Adipocyte (in vitro differentiated cells): Measurements from ENCODE around the gene HMGXB3.
"Not testable (repeated sequence)": the region's sequence is repeated elsewhere in the genome, so short reads cannot be mapped to it uniquely, and the experiment has no call there.

Experiments
- DNase-seq: peaks from one replicate; pipeline ENCODE4 v3.0.0-alpha.2; 2015; ENCODE audit warnings: low read depth
- H3K27me3 ChIP-seq: replicated peaks from 2 replicates; pipeline ENCODE4 v1.7.0; 2013; ENCODE audit warnings: mild to moderate bottlenecking, low read length, moderate library complexity; ENCODE audit not compliant: control insufficient read depth, insufficient read depth
- H3K36me3 ChIP-seq: 2 replicates; pipeline ENCODE4 v1.7.0; 2013; ENCODE audit warnings: low read length, mild to moderate bottlenecking, moderate library complexity; ENCODE audit not compliant: control insufficient read depth, insufficient read depth, severe bottlenecking
- H3K4me1 ChIP-seq: 2 replicates; pipeline ENCODE4 v1.7.0; 2013; ENCODE audit warnings: mild to moderate bottlenecking, low read length, moderate library complexity; ENCODE audit not compliant: control insufficient read depth, insufficient read depth
- H3K4me3 ChIP-seq: 2 replicates; pipeline ENCODE4 v1.7.0; 2013; ENCODE audit warnings: mild to moderate bottlenecking, low read length, moderate library complexity
- H3K9ac ChIP-seq: 2 replicates; pipeline ENCODE4 v1.7.0; 2013; ENCODE audit warnings: mild to moderate bottlenecking, low read length, moderate library complexity
- H3K9me3 ChIP-seq: 2 replicates; pipeline ENCODE4 v1.7.0; 2013; ENCODE audit warnings: mild to moderate bottlenecking, low read length, moderate library complexity; ENCODE audit not compliant: control insufficient read depth

The HMGXB3 gene

DNA sequence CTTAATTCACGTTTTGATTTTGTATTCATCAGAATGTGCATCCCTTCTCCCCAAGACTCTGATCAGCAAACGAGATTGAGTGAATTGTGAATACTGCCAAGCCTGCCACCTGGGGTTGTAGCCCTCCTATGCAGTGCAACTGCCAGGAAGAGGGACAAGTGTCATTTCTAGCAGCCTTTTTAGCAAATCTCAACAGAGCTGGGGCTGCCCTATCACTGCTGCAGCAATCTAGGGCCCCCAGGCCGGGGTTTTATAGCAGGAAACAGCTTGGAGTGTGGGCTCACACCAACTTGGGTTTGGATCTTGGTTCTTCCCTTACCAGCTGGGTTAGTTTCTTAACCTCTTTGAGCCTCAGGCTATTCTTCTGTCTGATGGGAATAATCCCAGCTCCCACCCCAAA lies 81.8 kb downstream of the HMGXB3 start:
- no peak overlapping the region for H3K9ac ChIP-seq
- H3K9me3 ChIP-seq, result no peaks in the 10 kb centered on the region
- no peak overlapping the region for H3K4me3 ChIP-seq
- H3K4me1 ChIP-seq, result no peaks in the 10 kb centered on the region
- no peaks in the 10 kb centered on the region for H3K36me3 ChIP-seq
- DNase-seq, result no peak
- H3K27me3 ChIP-seq, result peaks cover 22% of the 10 kb centered on the region

DNA sequence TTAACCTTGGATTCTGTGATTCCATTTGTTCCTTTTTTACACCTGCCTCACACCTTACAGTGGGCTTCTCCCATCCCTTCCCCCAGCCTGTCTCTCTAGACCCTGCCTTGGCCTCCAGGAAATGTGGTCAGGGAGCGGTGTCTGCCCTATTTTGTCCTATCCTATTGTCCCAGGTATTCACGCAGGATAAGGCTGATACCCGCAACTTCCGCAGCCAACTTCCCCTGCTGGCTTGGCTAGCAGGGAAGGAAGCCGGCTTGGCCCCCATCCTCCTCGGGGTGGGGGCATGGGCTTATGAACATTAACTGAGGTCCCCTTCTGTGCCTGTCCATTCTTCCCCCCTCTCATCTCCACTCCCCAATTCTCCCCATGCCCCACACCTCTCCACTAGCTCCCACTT lies 82.3 kb downstream of the HMGXB3 start:
- Histone ChIP-seq H3K9me3 (no peaks in the 10 kb centered on the region), H3K4me1 (no peaks in the 10 kb centered on the region), H3K27me3 (peaks cover 22% of the 10 kb centered on the region), H3K36me3 (no peaks in the 10 kb centered on the region), H3K4me3 (no peak overlapping the region), H3K9ac (no peak overlapping the region)
- DNase-seq, result no peak

DNA sequence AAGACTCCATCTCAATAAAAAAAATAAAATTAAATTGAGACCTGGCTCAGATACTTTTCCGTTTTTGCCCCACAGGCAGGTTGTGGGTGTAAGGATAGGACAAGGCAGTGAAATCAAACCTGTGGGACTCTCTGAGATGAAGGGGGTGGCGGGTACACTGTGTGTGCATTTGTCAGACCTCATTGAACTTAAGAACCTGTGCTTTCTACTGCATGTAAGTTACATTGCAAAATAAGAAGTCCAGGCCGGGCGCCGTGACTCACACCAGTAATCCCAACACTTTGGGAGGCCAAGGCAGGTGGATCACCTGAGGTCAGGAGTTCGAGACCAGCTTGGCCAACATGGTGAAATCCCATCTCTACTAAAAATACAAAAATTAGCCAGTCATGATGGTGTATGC lies 84.2 kb downstream of the HMGXB3 start:
- not testable (repeated sequence) for H3K36me3 ChIP-seq, H3K4me1 ChIP-seq, DNase-seq, H3K9me3 ChIP-seq, H3K4me3 ChIP-seq, H3K9ac ChIP-seq
- peaks cover 22% of the 10 kb centered on the region for H3K27me3 ChIP-seq

DNA sequence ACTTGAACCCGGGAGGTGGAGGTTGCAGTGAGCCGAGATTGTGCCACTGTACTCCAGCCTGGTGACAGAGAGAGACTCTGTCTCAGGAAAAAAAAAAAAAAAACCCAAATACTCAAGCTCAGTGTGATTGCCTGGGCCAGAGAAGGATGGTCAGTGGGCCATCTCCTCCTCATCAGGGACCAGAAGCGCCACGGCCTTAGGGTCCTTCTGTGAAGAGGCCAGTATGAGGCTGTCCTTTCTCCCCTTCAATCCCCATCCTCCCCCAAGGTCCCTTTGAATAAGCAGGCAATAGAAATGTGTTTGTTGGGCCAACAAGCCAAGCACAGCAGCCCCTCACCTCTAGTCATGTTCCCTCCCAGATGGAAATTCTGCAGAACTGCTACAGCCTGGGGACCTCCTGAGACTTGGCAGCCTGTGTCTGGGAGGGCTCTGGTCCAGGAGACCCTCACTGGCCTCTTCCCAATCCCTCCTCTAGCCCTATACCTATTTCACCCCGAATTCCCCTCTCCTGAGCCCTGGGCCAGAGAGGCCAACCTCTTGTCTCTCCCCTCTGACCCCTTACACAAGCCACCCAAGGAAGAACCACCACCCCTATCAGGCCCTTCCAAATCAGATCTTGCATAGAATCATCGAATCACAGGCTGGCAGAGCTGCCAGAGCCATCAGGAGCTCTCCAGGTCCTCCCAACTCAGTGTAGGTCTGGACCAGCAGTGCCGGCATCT lies 84.8 kb downstream of the HMGXB3 start:
- no peak overlapping the region for H3K4me3 ChIP-seq
- no peaks in the 10 kb centered on the region for H3K4me1 ChIP-seq
- H3K9ac ChIP-seq, result no peak overlapping the region
- no peaks in the 10 kb centered on the region for H3K36me3 ChIP-seq
- DNase-seq, result no peak
- H3K9me3 ChIP-seq, result no peaks in the 10 kb centered on the region
- peaks cover 22% of the 10 kb centered on the region for H3K27me3 ChIP-seq

DNA sequence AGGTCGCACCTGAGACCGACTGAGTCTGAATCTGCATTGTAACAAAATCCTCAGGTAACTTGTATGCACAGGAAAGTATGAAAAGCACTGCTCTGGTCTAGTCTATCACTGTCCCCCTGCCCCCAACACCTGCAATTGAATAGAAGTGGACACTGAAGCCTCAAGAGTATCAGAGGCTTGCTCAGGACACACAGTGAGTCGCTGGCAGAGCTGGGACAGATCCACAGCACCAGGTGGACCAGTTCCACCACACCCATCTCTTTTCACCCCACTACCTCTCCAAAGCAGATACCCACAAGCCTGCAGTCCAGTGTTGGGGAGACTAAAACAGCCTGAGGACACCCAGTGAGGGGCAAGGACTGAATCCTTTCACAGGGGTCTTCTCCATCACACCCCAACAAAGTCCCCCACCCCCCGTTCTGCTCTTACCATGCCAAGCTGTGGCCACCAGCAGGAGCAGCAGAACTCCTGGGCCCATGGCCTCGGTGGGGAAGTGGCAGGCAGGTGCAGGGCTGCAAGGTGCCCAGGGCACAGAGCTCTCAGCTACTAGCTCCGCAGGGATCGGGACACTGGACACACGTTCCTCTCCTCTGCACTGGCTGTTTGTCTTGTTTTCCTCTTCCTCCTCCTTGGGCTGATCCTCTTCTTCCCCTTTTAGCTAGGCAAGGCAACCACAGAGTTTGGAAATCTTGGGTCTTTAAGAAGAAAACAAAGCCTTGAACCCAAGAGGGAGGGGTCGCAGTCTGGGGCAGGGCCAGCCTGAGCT lies 85.6 kb downstream of the HMGXB3 start, which contains the start of gene CSF1R:
Gene CSF1R (minus strand): TSS at position 605 of the 766 bp plus-strand sequence. CDS start 127 bp downstream, at position 478.
- no peak for DNase-seq
- H3K4me3 ChIP-seq, result no peak within 1 kb of the TSS

DNA sequence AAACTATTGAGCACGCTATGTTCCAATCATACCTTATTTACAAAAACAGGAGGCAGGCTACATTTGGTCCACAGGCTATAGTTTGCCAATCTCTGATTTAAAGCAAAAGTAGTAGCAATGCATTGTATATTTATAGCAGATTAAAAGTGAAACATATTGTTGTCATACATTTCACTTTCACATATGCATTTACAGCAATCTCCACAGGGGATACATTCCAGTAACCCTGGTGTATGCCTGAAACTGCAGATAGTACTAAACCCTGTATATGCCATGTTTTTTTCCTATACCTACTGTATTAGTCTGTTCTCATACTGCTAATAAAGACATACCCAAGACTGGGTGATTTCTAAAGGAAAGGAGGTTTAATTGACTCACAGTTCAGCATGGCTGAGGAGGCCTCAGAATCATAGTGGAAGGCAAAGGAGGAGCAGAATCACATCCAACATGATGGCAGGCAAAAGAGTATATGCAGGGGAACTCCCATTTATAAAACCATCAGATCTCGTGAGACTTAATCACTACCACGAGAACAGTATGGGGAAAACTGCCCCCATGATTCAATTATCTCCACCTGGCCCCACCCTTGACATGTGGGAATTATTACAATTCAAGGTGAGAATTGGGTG lies 91.7 kb downstream of the HMGXB3 start:
- H3K4me3 ChIP-seq, result no peak overlapping the region
- DNase-seq, result no peak
- H3K9ac ChIP-seq, result no peak overlapping the region
- H3K9me3 ChIP-seq, result no peaks in the 10 kb centered on the region
- H3K27me3 ChIP-seq, result peaks cover 1% of the 10 kb centered on the region
- H3K36me3 ChIP-seq, result no peaks in the 10 kb centered on the region
- H3K4me1 ChIP-seq, result no peaks in the 10 kb centered on the region

More for the DNA sequence above, 85.6 kb downstream of the HMGXB3 start, which contains the start of gene CSF1R:
- H3K27me3 ChIP-seq, result peaks cover 22% of the 10 kb centered on the region
- no peaks in the 10 kb centered on the region for H3K9me3 ChIP-seq
- no peaks in the 10 kb centered on the region for H3K4me1 ChIP-seq
- H3K9ac ChIP-seq, result no peak within 1 kb of the TSS
- no peaks in the 10 kb centered on the region for H3K36me3 ChIP-seq

DNA sequence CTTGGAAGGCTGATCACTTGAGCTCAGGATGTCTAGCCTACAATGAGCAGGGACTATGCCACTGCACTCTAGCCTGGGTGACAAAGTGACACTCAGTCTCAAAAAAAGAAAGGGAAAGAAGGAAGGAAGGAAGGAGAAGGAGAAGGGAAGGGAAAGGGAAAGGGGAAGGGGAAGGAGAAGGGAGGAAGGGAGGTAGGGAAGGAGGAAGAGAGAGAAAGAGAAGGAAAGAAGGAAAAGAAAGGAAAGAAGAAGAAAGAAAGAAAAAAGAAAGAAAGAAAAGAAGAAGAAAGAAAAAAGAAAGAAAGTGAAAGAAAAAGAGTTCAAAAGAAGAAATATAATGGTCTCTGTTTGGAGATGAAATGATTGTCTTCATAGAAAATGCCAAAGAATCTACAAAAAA lies 96.6 kb downstream of the HMGXB3 start:
- Histone ChIP-seq H3K4me3 (no peak overlapping the region), H3K9me3 (no peaks in the 10 kb centered on the region), H3K9ac (no peak overlapping the region), H3K27me3 (no peaks in the 10 kb centered on the region), H3K4me1 (no peaks in the 10 kb centered on the region), H3K36me3 (no peaks in the 10 kb centered on the region)
- no peak for DNase-seq

DNA sequence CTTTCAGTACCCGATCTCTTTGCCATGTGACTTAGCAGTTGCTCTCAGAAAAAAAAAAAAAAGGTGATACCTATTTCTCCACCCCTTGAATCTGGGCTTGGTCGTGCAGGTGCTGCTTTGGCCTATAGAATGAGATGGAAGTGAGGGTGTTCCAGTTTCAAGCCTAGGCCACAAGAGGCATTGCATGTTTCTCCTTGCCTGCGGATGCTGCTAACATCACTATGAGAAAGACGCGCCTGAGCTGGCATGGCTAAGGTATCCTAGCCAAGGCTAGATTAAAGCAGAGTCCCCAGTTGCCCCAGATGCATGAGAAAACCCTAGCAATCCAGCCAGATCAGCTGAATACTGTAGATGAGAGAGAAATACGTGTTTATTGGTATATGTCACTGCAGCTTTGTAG lies 100.5 kb downstream of the HMGXB3 start:
- no peak for DNase-seq
- Histone ChIP-seq H3K4me3 (no peak overlapping the region), H3K9me3 (no peaks in the 10 kb centered on the region), H3K36me3 (no peaks in the 10 kb centered on the region), H3K4me1 (peaks cover 4% of the 10 kb centered on the region), H3K9ac (no peak overlapping the region), H3K27me3 (no peaks in the 10 kb centered on the region)
